Heart left ventricle (tissue), 16 donors: ENCODE data around the gene MAPK11. TPM values are rescaled to one million over a fixed set of nuclear protein-coding genes. Genes with fewer than 3 reads are reported as not detected.
"Not testable (repeated sequence)": the region's sequence is repeated elsewhere in the genome, so short reads cannot be mapped to it uniquely, and the experiment has no call there.

Experiments used
- ATAC-seq, 4 donors: fragments of 200-7000 bp; cut with Tn5 transposase; one replicate each; pipeline ENCODE4 v1.9.1; 2020 to 2022; ENCODE audit warnings: moderate library complexity in 4 of 4, mild to moderate bottlenecking in 3 of 4, moderate number of reproducible peaks in 1 of 4
- DNase-seq, 5 donors: peaks; one replicate each; pipeline ENCODE4 v3.0.0-alpha.2; 2020
- H3K27ac ChIP-seq, 12 donors: fragments of 200-600 bp; sonication (generic) in 4 of 12; one replicate each; pipeline versions ENCODE4 v1.5.0 to v1.8.0; 2016 to 2022; ENCODE audit warnings: mild to moderate bottlenecking in 2 of 12
- H3K27me3 ChIP-seq, 9 donors: fragments of 200-600 bp; sonication (generic) in 2 of 9; one replicate each; pipeline versions ENCODE4 v1.5.1 to v1.8.0; 2016 to 2022; ENCODE audit warnings: mild to moderate bottlenecking in 3 of 9
- H3K36me3 ChIP-seq, 9 donors: fragments of 200-600 bp; sonication (generic) in 2 of 9; one replicate each; pipeline versions ENCODE4 v1.5.0 to v1.8.0; 2018 to 2022; ENCODE audit warnings: mild to moderate bottlenecking in 2 of 9
- H3K4me1 ChIP-seq, 12 donors: fragments of 200-600 bp; sonication (generic) in 4 of 12; one replicate each; pipeline versions ENCODE4 v1.5.0 to v1.8.0; 2016 to 2022; ENCODE audit warnings: mild to moderate bottlenecking in 3 of 12
- H3K4me3 ChIP-seq, 12 donors: fragments of 200-600 bp; sonication (generic) in 4 of 12; one replicate each; pipeline versions ENCODE4 v1.5.0 to v1.8.0; 2017 to 2022; ENCODE audit warnings: mild to moderate bottlenecking in 9 of 12, moderate library complexity in 4 of 12
- H3K9me3 ChIP-seq, 12 donors: fragments of 200-600 bp; sonication (generic) in 4 of 12; one replicate each; pipeline versions ENCODE4 v1.5.0 to v1.8.0; 2016 to 2022; ENCODE audit warnings: mild to moderate bottlenecking in 1 of 12
- POLR2A ChIP-seq, 2 donors: fragments of 450-650 bp; IDR thresholded peaks; one replicate each; pipeline ENCODE4 v1.6.1; 2017; ENCODE audit warnings: antibody characterized with exemption in 2 of 2, mild to moderate bottlenecking in 2 of 2, moderate library complexity in 2 of 2
- WGBS, 4 donors: extraction: QIAGEN DNeasy Blood & Tissue Kit in 2 of 4; methylation state at CpG; one replicate each; pipeline versions ENCODE4 v1.1.5 to v1.1.7; 2013 to 2018; 5-methylcytosine and 5-hydroxymethylcytosine counted together
- intact Hi-C, 10 donors: fragments of 100-400 bp; cut with DNase I; formaldehyde crosslinking; loops; one replicate each; pipeline versions ENCODE4 v1.11.1 to v1.14.2; 2022
- polyA plus RNA-seq, 2 donors: library from polyadenylated mRNA; stranded (reverse); fragments of 200-250 nt; gene quantifications; one replicate each; pipeline ENCODE4 v1.2.3, GENCODE V29; 2013
- total RNA-seq, 9 donors: library from RNA; depleted of rRNA in 2 of 9; stranded (reverse); fragments of >200 nt in 2 of 9; fragmentation: NEBNext Ultra II Directional in 3 of 9; extraction: Animal tissue kit (Norgen Biotek cat#: 25700) in 3 of 9; gene quantifications; one replicate each; pipeline versions ENCODE4 v1.1.0 to v1.2.4, GENCODE V29; 2016 to 2023
- TF ChIP-seq, protein P1 (sequence below), 12 donors: fragments of 200-600 bp; sonication (generic) in 4 of 12; IDR thresholded peaks; one replicate each; pipeline versions ENCODE4 v1.5.0 to v1.8.0; 2018 to 2022; ENCODE audit warnings: antibody characterized with exemption in 12 of 12, mild to moderate bottlenecking in 5 of 12
- donor health status: ischemic (EF 13 %, LVEDD 7.1; RV severe dilation, severe dysfunction).
- donor health status: healthy with polysubstance abuse.
- donor health status: DM: no; HTN: yes; CAD: no.
- donor health status: DM: no; HTN: no; CAD: no.
- donor health status: ischemic (EF 25% LVEDD 6.9; RV normal size, moderate dysfunction).
- donor health status: ischemic (EF 25% LVEDD 5.7; RV mildly dilated, moderate dysfunction).
- donor health status: healthy.
- donor health status: DM: yes; HTN: yes; CAD: no.
- donor health status: ischemic (EF 35%, LVEDD 5.7; RV mildly dilated, moderate dysfunction).
- donor health status: nonischemic (EF 11% LVEDD 7.7; RV severe dilation, severe dysfunction).
- donor health status: DM: yes; HTN: yes; CAD: no.
- donor health status: PGD.
- donor health status: ischemic (EF 29% LVEDD 5.4; RV normal size, mild dysfunction).
- donor health status: nonischemic (EF 23%, LVEDD 6.1; RV moderate dilation, normal function).

Gene MAPK11
- total and polyA plus RNA-seq, 11 donors: 5.0 to 12.1 (median 7.5) TPM

DNA sequence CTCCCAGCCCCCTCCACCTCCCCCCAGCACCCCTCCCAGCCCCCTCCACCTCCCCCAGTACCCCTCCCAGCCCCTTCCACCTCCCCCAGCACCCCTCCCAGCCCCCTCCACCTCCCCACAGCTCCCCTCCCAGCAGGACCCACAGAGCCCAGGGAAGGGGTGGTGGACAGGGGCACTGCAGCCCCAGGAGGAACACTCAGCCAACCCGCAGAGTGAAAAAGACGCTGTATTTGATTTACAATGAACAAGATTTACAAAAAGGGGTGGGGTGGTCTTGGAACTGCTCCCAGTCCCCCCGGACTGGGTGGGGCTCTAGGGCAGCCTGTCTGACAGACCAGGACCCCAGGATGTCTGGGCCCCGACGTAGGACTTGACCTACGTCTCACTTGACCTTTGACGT lies 4.6 kb upstream of the MAPK11 start:
- Histone ChIP-seq H3K4me1 (peaks cover 3 to 37% (median 23%) of the 10 kb centered on the region in 12 donors), H3K27ac (no peak overlapping the region), H3K4me3 (no peak overlapping the region), H3K36me3 (peaks cover 0 to 50% (median 47%) of the 10 kb centered on the region in 9 donors), H3K27me3 (peaks cover 0 to 11% (median 0%) of the 10 kb centered on the region in 9 donors), H3K9me3 (no peaks in the 10 kb centered on the region)
- TF ChIP-seq, protein P1, sequence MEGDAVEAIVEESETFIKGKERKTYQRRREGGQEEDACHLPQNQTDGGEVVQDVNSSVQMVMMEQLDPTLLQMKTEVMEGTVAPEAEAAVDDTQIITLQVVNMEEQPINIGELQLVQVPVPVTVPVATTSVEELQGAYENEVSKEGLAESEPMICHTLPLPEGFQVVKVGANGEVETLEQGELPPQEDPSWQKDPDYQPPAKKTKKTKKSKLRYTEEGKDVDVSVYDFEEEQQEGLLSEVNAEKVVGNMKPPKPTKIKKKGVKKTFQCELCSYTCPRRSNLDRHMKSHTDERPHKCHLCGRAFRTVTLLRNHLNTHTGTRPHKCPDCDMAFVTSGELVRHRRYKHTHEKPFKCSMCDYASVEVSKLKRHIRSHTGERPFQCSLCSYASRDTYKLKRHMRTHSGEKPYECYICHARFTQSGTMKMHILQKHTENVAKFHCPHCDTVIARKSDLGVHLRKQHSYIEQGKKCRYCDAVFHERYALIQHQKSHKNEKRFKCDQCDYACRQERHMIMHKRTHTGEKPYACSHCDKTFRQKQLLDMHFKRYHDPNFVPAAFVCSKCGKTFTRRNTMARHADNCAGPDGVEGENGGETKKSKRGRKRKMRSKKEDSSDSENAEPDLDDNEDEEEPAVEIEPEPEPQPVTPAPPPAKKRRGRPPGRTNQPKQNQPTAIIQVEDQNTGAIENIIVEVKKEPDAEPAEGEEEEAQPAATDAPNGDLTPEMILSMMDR (IDR thresholded peaks at IDR 0.05): no peak
- no peak for TF ChIP-seq POLR2A (IDR thresholded peaks at IDR 0.05)
- intact Hi-C loops: loop anchor here (1.0 to 5.0 kb wide), 5 partner anchors 33 to 68 kb away; partner anchors contain the start of genes DENND6B (in 7 of the 10), PPP6R2 (in 5 of the 10) and PLXNB2 (in 2 of the 10)
- 66 to 74% (median 73%) methylated on average over 5 to 7 of the region's 7 CpGs for WGBS, 4 donors
- DNase-seq (no peak), ATAC-seq (no peak)

DNA sequence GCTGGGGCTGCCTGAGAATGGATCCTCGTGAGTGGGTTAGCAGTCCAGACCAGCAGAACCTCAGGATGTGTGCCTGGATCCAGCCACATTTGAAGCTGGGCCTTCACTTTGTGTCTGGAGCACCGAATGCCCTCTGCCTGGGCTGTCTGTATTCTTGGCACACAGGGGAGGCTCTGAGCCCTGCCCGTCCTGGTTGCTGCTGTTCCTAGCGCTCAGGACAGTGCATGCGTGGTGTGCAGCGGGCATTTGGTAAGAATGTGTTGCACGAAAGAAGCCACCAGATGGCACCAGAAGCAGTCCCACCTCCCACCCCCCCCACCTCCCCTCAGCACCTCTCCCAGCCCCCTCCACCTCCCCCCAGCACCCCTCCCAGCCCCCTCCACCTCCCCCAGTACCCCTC lies 4.1 kb upstream of the MAPK11 start:
- Histone ChIP-seq H3K9me3 (no peaks in the 10 kb centered on the region), H3K4me1 (peaks cover 3 to 42% (median 28%) of the 10 kb centered on the region in 12 donors), H3K36me3 (peaks cover 0 to 45% (median 42%) of the 10 kb centered on the region in 9 donors), H3K27ac (peak overlapping the region in 1 of 12 donors; percentile 46), H3K4me3 (no peak overlapping the region), H3K27me3 (peaks cover 0 to 15% (median 0%) of the 10 kb centered on the region in 9 donors)
- DNase-seq (peak in 4 of 5 donors; percentile 54 to 74 (median 59)), ATAC-seq (peak; percentile 12 to 32 (median 28))
- TF ChIP-seq POLR2A (IDR thresholded peaks at IDR 0.05): no peak
- TF ChIP-seq, protein P1 (IDR thresholded peaks at IDR 0.05): peak in 9 of 12 donors; percentile 13 to 43 (median 27)
- intact Hi-C loops: loop anchor here in 7 of 10 donors (1.0 to 5.0 kb wide), 5 partner anchors 33 to 68 kb away; partner anchors contain the start of genes PPP6R2 (in 5 of the 7), DENND6B (in 3 of the 7) and PLXNB2 (in 2 of the 7)
- 18 to 50% (median 35%) methylated on average over 5 to 7 of the region's 7 CpGs for WGBS, 4 donors

DNA sequence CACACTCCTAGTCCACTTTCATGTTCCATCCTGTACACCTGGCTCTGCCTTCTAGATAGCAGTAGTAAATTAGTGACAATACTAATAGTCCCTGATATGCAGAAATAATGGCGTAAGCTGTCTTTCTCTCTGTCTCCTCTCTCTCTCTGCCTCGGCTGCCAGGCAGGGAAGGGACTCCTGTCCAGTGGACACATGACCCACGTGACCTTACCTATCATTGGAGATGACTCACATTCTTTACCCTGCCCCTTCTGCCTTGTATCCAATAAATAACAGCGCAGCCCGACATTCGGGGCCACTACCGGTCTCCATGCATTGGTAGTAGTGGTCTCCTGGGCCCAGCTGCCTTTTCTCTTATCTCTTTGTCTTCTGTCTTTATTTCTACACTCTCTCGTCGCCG lies 3.6 kb upstream of the MAPK11 start:
- peaks cover 0 to 18% (median 0%) of the 10 kb centered on the region in 9 donors for H3K27me3 ChIP-seq

DNA sequence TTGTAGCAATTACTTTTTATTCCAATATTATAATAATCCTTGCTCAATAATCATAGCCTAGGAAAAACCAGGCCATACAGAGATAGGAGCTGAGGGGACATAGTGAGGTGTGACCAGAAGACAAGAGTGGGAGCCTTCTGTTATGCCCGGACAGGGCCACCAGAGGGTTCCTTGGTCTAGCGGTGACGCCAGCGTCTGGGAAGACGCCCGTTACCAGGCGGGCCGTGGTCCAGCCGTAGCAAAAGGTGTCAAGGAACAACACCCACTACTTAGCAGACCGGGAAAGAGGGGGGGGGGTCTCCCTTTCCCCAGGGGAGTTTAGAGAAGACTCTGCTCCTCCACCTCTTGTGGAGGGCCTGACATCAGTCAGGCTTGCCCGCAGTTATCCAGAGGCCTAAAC lies 3.2 kb upstream of the MAPK11 start:
- DNase-seq, H3K27ac ChIP-seq, H3K4me3 ChIP-seq, H3K9me3 ChIP-seq, ATAC-seq: not testable (repeated sequence)
- TF ChIP-seq, protein P1 (IDR thresholded peaks at IDR 0.05): peak in 4 of 12 donors; percentile 10 to 19 (median 14)
- H3K36me3 ChIP-seq: peaks cover 0 to 35% (median 32%) of the 10 kb centered on the region in 9 donors
- WGBS, 4 donors: 48 to 61% (median 50%) methylated on average over 10 to 11 of the region's 11 CpGs
- peaks cover 0 to 18% (median 0%) of the 10 kb centered on the region in 9 donors for H3K27me3 ChIP-seq
- intact Hi-C loops: loop anchor here in 5 of 10 donors (5.0 kb wide), 3 partner anchors 34 to 69 kb away; partner anchors contain the start of genes PPP6R2 (in 5 of the 5), PLXNB2 (in 2 of the 5) and DENND6B (in 1 of the 5)
- H3K4me1 ChIP-seq: peaks cover 3 to 51% (median 35%) of the 10 kb centered on the region in 12 donors

More for the DNA sequence above, 3.6 kb upstream of the MAPK11 start:
- not testable (repeated sequence) for ATAC-seq, H3K9me3 ChIP-seq, H3K4me3 ChIP-seq, DNase-seq
- 84 to 85% (median 85%) methylated on average over 10 of the region's 10 CpGs for WGBS, 4 donors
- H3K36me3 ChIP-seq: peaks cover 0 to 40% (median 37%) of the 10 kb centered on the region in 9 donors
- H3K27ac ChIP-seq: peak overlapping the region in 1 of 12 donors; percentile 46
- peaks cover 3 to 47% (median 33%) of the 10 kb centered on the region in 12 donors for H3K4me1 ChIP-seq
- intact Hi-C loops: loop anchor here in 7 of 10 donors (1.0 to 5.0 kb wide), 5 partner anchors 34 to 69 kb away; partner anchors contain the start of genes PPP6R2 (in 5 of the 7), DENND6B (in 3 of the 7) and PLXNB2 (in 2 of the 7)
